HEK293T (cell line): ENCODE measurements around the gene TNS3.

Experiments used
- ARNT ChIP-seq: fragments of 450-650 bp; IDR thresholded peaks from 2 replicates; pipeline ENCODE4 v1.6.1; 2017; ENCODE audit warnings: mild to moderate bottlenecking
- BHLHE40 ChIP-seq: fragments of 450-650 bp; IDR thresholded peaks from 2 replicates; pipeline ENCODE4 v1.6.1; 2016; ENCODE audit warnings: mild to moderate bottlenecking, moderate library complexity, borderline replicate concordance
- CTBP1 ChIP-seq: fragments of 450-650 bp; IDR thresholded peaks from 2 replicates; pipeline ENCODE4 v1.6.1; 2016; ENCODE audit warnings: borderline replicate concordance
- ELF4 ChIP-seq: fragments of 450-650 bp; IDR thresholded peaks from 2 replicates; pipeline ENCODE4 v1.6.1; 2017; ENCODE audit warnings: antibody characterized with exemption
- FOXA1 ChIP-seq: fragments of 450-650 bp; IDR thresholded peaks from 2 replicates; pipeline ENCODE4 v1.6.1; 2016; ENCODE audit warnings: mild to moderate bottlenecking
- FOXK2 ChIP-seq: fragments of 450-650 bp; IDR thresholded peaks from 2 replicates; pipeline ENCODE4 v1.6.1; 2016; ENCODE audit warnings: mild to moderate bottlenecking
- FOXM1 ChIP-seq: fragments of 450-650 bp; IDR thresholded peaks from 2 replicates; pipeline ENCODE4 v1.6.1; 2017; ENCODE audit warnings: mild to moderate bottlenecking, borderline replicate concordance
- HDGF ChIP-seq: fragments of 450-650 bp; IDR thresholded peaks from 2 replicates; pipeline ENCODE4 v1.6.1; 2017; ENCODE audit warnings: antibody characterized with exemption, borderline replicate concordance
- L3MBTL2 ChIP-seq: fragments of 450-650 bp; conservative IDR thresholded peaks from 2 replicates; pipeline ENCODE4 v1.6.1; 2016; ENCODE audit warnings: mild to moderate bottlenecking
- NFRKB ChIP-seq: fragments of 450-650 bp; IDR thresholded peaks from 2 replicates; pipeline ENCODE4 v1.6.1; 2016; ENCODE audit warnings: mild to moderate bottlenecking, moderate library complexity
- SUZ12 ChIP-seq: fragments of 450-650 bp; IDR thresholded peaks from 2 replicates; pipeline ENCODE4 v1.6.1; 2016; ENCODE audit warnings: mild to moderate bottlenecking
- TARDBP ChIP-seq: fragments of 450-650 bp; IDR thresholded peaks from 2 replicates; pipeline ENCODE4 v1.6.1; 2016
- ZNF384 ChIP-seq: fragments of 450-650 bp; IDR thresholded peaks from 2 replicates; pipeline ENCODE4 v1.6.1; 2016

- TF ChIP-seq ELF4 (no peak), FOXM1 (no peak), ZNF384 (no peak), L3MBTL2 (no peak), HDGF (no peak), ARNT (no peak), NFRKB (no peak), SUZ12 (no peak), FOXK2 (no peak), BHLHE40 (no peak), CTBP1 (no peak), TARDBP (no peak), FOXA1 (no peak)
Measured at GRCh38 chr7:47471358-47471703, 110.6 kb downstream of the TNS3 start.
